GM12878 (cell line): ENCODE measurements around the gene TNFRSF1B. TPM values are rescaled to one million over a fixed set of nuclear protein-coding genes. Genes with fewer than 3 reads are reported as not detected.

Source experiments
- ATAC-seq: fragments of 200-7000 bp; cut with Tn5 transposase; 3 replicates; pipeline ENCODE4 v1.9.1; 2020; ENCODE audit warnings: mild to moderate bottlenecking, moderate library complexity
- BruUV-seq: library from RNA; stranded (reverse); fragments of 400-500 nt; replicated peaks from 2 replicates; lab custom pipeline; 2021; lab: Mats Ljungman, UMichigan
- CTCF ChIA-PET: fragments of 300-600 bp; sonication (Branson Sonifier 250); formaldehyde crosslinking; extraction: SDS; loops from one replicate; lab custom pipeline; 2021; ENCODE audit warnings: inconsistent platforms; lab: Yijun Ruan, JAX
- POLR2A ChIA-PET: fragments of 350-600 bp; formaldehyde crosslinking; extraction: SDS; loops from one replicate; lab custom pipeline; 2021; ENCODE audit warnings: inconsistent platforms; lab: Charles Lee
- RAD21 ChIA-PET: fragments of 300-600 bp; sonication (Branson Sonifier 250); formaldehyde crosslinking; loops from one replicate; lab custom pipeline; 2023; ENCODE audit warnings: antibody characterized with exemption; ENCODE audit not compliant: unreplicated experiment; lab: Charles Lee
- SMC1A ChIA-PET: fragments of 300-600 bp; sonication (Branson Sonifier 250); formaldehyde crosslinking; loops from one replicate; lab custom pipeline; 2023; ENCODE audit not compliant: unreplicated experiment, uncharacterized antibody; lab: Charles Lee
- DNase-seq: peaks from one replicate; pipeline ENCODE4 v3.0.0-alpha.2; 2011; ENCODE audit warnings: low read depth, low spot score
- FAIRE-seq: peaks from 3 replicates; lab custom pipeline; 2011; peaks lifted over from hg19 to GRCh38; lab: Jason Lieb, UNC
- H2AFZ ChIP-seq: 2 replicates; pipeline ENCODE4 v1.6.0; 2011; ENCODE audit warnings: low read depth, low read length, control low read depth; ENCODE audit not compliant: control insufficient read depth
- H3K27ac ChIP-seq: 2 replicates; pipeline ENCODE4 v1.5.1; 2011; ENCODE audit warnings: control low read depth; ENCODE audit not compliant: control insufficient read depth, insufficient read depth
- H3K27me3 ChIP-seq, 2 experiments: replicated peaks in 1 of 2; 2 replicates each; pipeline versions ENCODE4 v1.6.0 to v1.6.1; 2011; ENCODE audit warnings: low read length in 1 of 2; ENCODE audit not compliant: control insufficient read depth in 2 of 2, insufficient read depth in 2 of 2
- H3K36me3 ChIP-seq, 2 experiments: 2 replicates each; pipeline ENCODE4 v1.5.1; 2011; ENCODE audit warnings: low read length in 1 of 2; ENCODE audit not compliant: control insufficient read depth in 2 of 2, insufficient read depth in 2 of 2
- H3K4me1 ChIP-seq: 2 replicates; pipeline ENCODE4 v1.6.1; 2011; ENCODE audit warnings: mild to moderate bottlenecking, low read length, moderate library complexity, mixed read lengths; ENCODE audit not compliant: control insufficient read depth, insufficient read depth
- H3K4me2 ChIP-seq: 2 replicates; pipeline ENCODE4 v1.6.0; 2011; ENCODE audit warnings: control low read depth; ENCODE audit not compliant: control insufficient read depth, insufficient read depth
- H3K4me3 ChIP-seq: fragments of 200-600 bp; sonication (generic); 2 replicates; pipeline ENCODE4 v1.5.1; 2016
- H3K79me2 ChIP-seq: 2 replicates; pipeline ENCODE4 v1.6.0; 2011; ENCODE audit warnings: low read length; ENCODE audit not compliant: control insufficient read depth, insufficient read depth
- H3K9ac ChIP-seq: 2 replicates; pipeline ENCODE4 v1.8.0; 2011; ENCODE audit warnings: low read length, control low read depth, mixed read lengths; ENCODE audit not compliant: control insufficient read depth, insufficient read depth
- H3K9me3 ChIP-seq: replicated peaks from 3 replicates; pipeline ENCODE4 v1.5.1; 2011; ENCODE audit warnings: mild to moderate bottlenecking, low read length; ENCODE audit not compliant: control insufficient read depth, insufficient read depth
- H4K20me1 ChIP-seq: 2 replicates; pipeline ENCODE4 v1.6.0; 2011; ENCODE audit not compliant: control insufficient read depth, insufficient read depth
- BHLHE40 ChIP-seq, 2 experiments: fragments of 450-650 bp in 1 of 2; IDR thresholded peaks; 2 replicates each; pipeline ENCODE4 v1.6.1; 2011 to 2017; ENCODE audit warnings: low read depth in 2 of 2, borderline replicate concordance in 1 of 2, improper control_type of control experiment in 1 of 2, low read length in 1 of 2, mild to moderate bottlenecking in 1 of 2
- CEBPB ChIP-seq, 2 experiments: fragments of 150-350 bp in 1 of 2; IDR thresholded peaks; 2 replicates each; pipeline ENCODE4 v1.6.1; 2012 to 2014; ENCODE audit warnings: low read depth in 2 of 2, low read length in 2 of 2, borderline replicate concordance in 1 of 2, inconsistent platforms in 1 of 2
- DPF2 ChIP-seq: fragments of 450-650 bp; IDR thresholded peaks from 2 replicates; pipeline ENCODE4 v1.6.1; 2017; ENCODE audit warnings: mild to moderate bottlenecking
- EP300 ChIP-seq, 2 experiments: fragments of 150-350 bp in 1 of 2; IDR thresholded peaks; 2 replicates each; pipeline ENCODE4 v1.6.1; 2011 to 2012; ENCODE audit warnings: low read depth in 2 of 2, low read length in 2 of 2, borderline replicate concordance in 1 of 2, improper control_type of control experiment in 1 of 2, inconsistent platforms in 1 of 2; ENCODE audit not compliant: control insufficient read depth in 1 of 2
- HDAC6 ChIP-seq: fragments of 200-600 bp; sonication (generic); IDR thresholded peaks from one replicate; pipeline ENCODE4 v1.8.0; 2017; ENCODE audit warnings: antibody characterized with exemption; ENCODE audit not compliant: unreplicated experiment
- NR2C2 ChIP-seq: IDR thresholded peaks from 2 replicates; pipeline ENCODE4 v1.6.1; 2011; ENCODE audit warnings: borderline replicate concordance, low read depth; ENCODE audit not compliant: control insufficient read depth, insufficient read length
- POLR2A ChIP-seq: IDR thresholded peaks from 2 replicates; pipeline ENCODE4 v1.6.1; 2011; ENCODE audit warnings: low read depth, mild to moderate bottlenecking, low read length
- SMC3 ChIP-seq: IDR thresholded peaks from 2 replicates; pipeline ENCODE4 v1.6.1; 2011; ENCODE audit warnings: low read length, improper control_type of control experiment, borderline replicate concordance
- YY1 ChIP-seq: IDR thresholded peaks from 2 replicates; pipeline ENCODE4 v1.6.1; 2011; ENCODE audit warnings: low read depth, mild to moderate bottlenecking, low read length
- ZNF622 ChIP-seq: fragments of 450-650 bp; IDR thresholded peaks from 2 replicates; pipeline ENCODE4 v1.6.1; 2017; ENCODE audit warnings: mild to moderate bottlenecking, inconsistent platforms
- WGBS: methylation state at CpG from one replicate; pipeline ENCODE4 v1.1.6; 2016; ENCODE audit warnings: low lambda C conversion rate; ENCODE audit not compliant: insufficient replicate concordance, insufficient coverage; ENCODE audit errors: missing lambda C conversion rate; 5-methylcytosine and 5-hydroxymethylcytosine counted together
- in situ Hi-C: fragments of 300-500 bp; cut with MboI; formaldehyde crosslinking; loops from 9 replicates; pipeline ENCODE4 v1.14.3; 2018; ENCODE audit warnings: mixed read lengths
- intact Hi-C: fragments of 100-400 bp; cut with micrococcal nuclease; formaldehyde crosslinking; loops from one replicate; pipeline ENCODE4 v1.14.2; 2022; ENCODE audit not compliant: unreplicated experiment
- polyA plus RNA-seq, 11 experiments: library from polyadenylated mRNA; depleted of rRNA in 4 of 11; unstranded in 6 of 11; stranded (reverse) in 5 of 11; fragments of >200 nt; fragmentation: Nextera tagmentation in 4 of 11; fragmentation: Illumina TruSeq in 1 of 11; extraction: Ambion mirVana in 4 of 11; extraction: Trizol in 1 of 11; gene quantifications; 1 replicate in 1 of 11; 2 replicates in 10 of 11; pipeline versions ENCODE4 v1.2.1 to v1.2.3, GENCODE V29; 2011 to 2016; ENCODE audit warnings: inconsistent platforms in 2 of 11, missing spikeins in 2 of 11, low read depth in 1 of 11
- total RNA-seq, 4 experiments: library from RNA; depleted of rRNA in 3 of 4; stranded (reverse); fragments of >200 nt in 3 of 4; fragmentation: Illumina TruSeq in 1 of 4; extraction: Trizol in 1 of 4; gene quantifications; 2 replicates each; pipeline versions ENCODE4 v1.2.1 to v1.2.3, GENCODE V29; 2013 to 2021
- TF ChIP-seq, protein P1 (sequence below): IDR thresholded peaks from 2 replicates; pipeline ENCODE4 v1.6.1; 2012; ENCODE audit warnings: low read depth, low read length, improper control_type of control experiment
- TF ChIP-seq, protein P2 (sequence below): IDR thresholded peaks from 2 replicates; pipeline ENCODE4 v1.6.1; 2011; ENCODE audit warnings: low read depth, low read length, improper control_type of control experiment, borderline replicate concordance
- TF ChIP-seq, protein P3 (sequence below): fragments of 450-650 bp; IDR thresholded peaks from 2 replicates; pipeline ENCODE4 v1.6.1; 2017; ENCODE audit warnings: mild to moderate bottlenecking, low read depth, inconsistent platforms; ENCODE audit not compliant: poor library complexity, severe bottlenecking

The TNFRSF1B gene
- total and polyA plus RNA-seq, 10 of the 15 experiments (the other 5 are each of a cell fraction or from before 2014, with no cell fraction given), result 10.1 to 87.2 (median 37.3) TPM

DNA sequence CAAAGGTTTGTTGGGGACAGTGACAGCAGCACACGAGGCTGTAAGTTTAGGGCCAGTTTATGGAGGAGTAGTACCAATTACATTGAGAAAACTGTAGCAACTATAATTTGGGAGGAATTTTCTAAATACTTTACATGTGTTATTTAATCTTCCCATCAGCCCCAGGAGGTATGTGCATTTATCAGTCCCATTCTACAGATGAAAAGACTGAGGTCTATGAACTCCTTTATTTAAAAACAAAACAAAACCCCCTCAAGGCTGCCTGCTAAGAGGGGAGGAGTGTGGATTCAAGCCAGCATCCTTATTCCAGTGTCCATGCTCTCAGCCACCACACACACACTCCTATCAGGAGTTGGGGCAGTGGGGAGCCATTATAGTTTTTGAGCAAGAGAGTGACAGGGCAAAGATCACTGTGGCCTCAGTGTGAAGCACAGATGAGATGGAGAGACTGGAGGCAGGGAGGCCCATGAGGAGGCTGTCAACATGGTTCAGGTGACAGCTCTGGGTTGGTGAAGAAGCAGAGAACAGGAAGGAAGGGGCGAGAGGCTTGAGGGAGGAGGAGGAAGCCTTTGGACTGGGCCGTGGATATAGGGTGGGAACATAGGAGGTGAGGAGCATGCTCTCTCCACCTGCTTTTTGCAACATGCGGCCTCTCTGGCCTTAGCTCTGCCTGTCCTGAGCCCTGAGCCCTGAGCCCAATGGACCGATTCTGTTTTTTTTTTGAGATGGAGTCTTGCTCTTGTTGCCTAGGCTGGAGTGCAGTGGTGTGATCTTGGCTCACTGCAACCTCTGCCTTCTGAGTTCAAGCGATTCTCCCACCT lies 9.7 kb downstream of the TNFRSF1B start (continued):
- TF ChIP-seq POLR2A, result no peak
- TF ChIP-seq ZNF622, result no peak

DNA sequence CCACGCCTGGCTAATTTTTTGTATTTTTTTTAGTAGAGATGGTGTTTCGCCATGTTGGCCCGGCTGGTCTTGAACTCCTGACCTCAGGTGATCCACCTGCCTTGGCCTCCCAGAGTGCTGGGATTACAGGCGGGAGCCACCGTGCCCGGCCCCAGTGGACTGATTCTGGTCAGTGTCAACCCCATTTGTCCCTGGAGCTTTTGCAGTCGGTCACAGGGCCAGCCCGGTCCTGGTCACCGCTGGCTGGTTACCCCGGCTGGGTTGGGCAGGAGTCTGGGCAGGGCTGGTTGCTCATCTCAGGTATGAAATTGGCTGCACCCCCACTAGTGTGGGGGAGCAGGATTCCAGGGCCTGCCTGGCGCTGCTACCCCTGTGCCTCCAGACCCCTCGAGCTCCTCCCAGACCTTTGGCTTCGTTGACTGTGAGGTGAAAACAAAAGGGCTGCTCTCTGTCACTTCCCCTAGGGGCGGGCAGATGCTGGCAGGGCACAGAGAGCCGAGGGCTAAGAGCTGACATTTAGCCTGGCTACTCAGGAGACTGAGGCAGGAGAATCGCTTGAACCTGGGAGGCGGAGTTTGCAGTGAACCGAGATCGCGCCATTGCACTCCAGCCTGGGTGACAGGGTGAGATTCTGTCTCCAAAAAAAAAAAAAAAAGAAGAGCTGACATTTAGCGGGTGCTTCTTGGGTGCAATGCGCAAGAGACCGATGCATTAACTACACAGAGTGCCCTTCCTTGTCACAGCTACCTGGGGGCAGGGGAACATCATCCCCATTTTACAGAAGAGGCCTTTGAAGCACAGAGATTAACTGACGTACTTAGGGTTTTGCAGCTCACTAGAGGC lies 10.6 kb downstream of the TNFRSF1B start:
- Histone ChIP-seq H4K20me1 (peaks cover 9% of the 10 kb centered on the region; the same call in 1 of the 2 replicates), H3K79me2 (peaks cover 63% of the 10 kb centered on the region), H3K36me3 (peaks cover 12 to 15% of the 10 kb centered on the region in 2 experiments), H3K4me2 (no peak overlapping the region), H3K4me1 (peaks cover 52% of the 10 kb centered on the region), H3K9me3 (no peaks in the 10 kb centered on the region), H3K27ac (no peak overlapping the region), H3K4me3 (no peak overlapping the region), H3K9ac (no peak overlapping the region), H3K27me3 (no peaks in the 10 kb centered on the region), H2AFZ (no peak overlapping the region)
- RAD21 ChIA-PET, result interaction anchor here (0.6 to 1.0 kb wide), 2 partner anchors 18 to 20 kb away, joined by 3 read pairs; no protein-coding TSS in a partner anchor
- 96% methylated on average over 21 of the region's 24 CpGs for WGBS
- no peak for FAIRE-seq
- POLR2A ChIA-PET, result interaction anchor here (0.6 to 0.8 kb wide), 3 partner anchors 10 to 17 kb away, joined by 3 to 4 read pairs (median 4); no protein-coding TSS in a partner anchor
- SMC1A ChIA-PET, result interaction anchor here (0.7 to 20.8 kb wide), 4 partner anchors 9 to 52 kb away, joined by 3 to 347 read pairs (median 4); no protein-coding TSS in a partner anchor
- in situ Hi-C loops, result no loop called here
- TF ChIP-seq BHLHE40 (IDR thresholded peaks at IDR 0.05; ENCODE audit: borderline replicate concordance in 1 of 2, low read depth in 2 of 2, low read length in 1 of 2) (no peak), HDAC6 (no peak), DPF2 (no peak), NR2C2 (no peak), SMC3 (no peak), EP300 (IDR thresholded peaks at IDR 0.05; ENCODE audit: borderline replicate concordance in 1 of 2, control insufficient read depth in 1 of 2, low read depth in 2 of 2, low read length in 2 of 2) (no peak), CEBPB (IDR thresholded peaks at IDR 0.05; ENCODE audit: borderline replicate concordance in 1 of 2, low read depth in 2 of 2, low read length in 2 of 2) (no peak), YY1 (no peak)
- TF ChIP-seq, protein P1, sequence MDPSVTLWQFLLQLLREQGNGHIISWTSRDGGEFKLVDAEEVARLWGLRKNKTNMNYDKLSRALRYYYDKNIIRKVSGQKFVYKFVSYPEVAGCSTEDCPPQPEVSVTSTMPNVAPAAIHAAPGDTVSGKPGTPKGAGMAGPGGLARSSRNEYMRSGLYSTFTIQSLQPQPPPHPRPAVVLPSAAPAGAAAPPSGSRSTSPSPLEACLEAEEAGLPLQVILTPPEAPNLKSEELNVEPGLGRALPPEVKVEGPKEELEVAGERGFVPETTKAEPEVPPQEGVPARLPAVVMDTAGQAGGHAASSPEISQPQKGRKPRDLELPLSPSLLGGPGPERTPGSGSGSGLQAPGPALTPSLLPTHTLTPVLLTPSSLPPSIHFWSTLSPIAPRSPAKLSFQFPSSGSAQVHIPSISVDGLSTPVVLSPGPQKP, result no peak
- TF ChIP-seq, protein P2, sequence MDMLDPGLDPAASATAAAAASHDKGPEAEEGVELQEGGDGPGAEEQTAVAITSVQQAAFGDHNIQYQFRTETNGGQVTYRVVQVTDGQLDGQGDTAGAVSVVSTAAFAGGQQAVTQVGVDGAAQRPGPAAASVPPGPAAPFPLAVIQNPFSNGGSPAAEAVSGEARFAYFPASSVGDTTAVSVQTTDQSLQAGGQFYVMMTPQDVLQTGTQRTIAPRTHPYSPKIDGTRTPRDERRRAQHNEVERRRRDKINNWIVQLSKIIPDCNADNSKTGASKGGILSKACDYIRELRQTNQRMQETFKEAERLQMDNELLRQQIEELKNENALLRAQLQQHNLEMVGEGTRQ, result no peak
- TF ChIP-seq, protein P3, sequence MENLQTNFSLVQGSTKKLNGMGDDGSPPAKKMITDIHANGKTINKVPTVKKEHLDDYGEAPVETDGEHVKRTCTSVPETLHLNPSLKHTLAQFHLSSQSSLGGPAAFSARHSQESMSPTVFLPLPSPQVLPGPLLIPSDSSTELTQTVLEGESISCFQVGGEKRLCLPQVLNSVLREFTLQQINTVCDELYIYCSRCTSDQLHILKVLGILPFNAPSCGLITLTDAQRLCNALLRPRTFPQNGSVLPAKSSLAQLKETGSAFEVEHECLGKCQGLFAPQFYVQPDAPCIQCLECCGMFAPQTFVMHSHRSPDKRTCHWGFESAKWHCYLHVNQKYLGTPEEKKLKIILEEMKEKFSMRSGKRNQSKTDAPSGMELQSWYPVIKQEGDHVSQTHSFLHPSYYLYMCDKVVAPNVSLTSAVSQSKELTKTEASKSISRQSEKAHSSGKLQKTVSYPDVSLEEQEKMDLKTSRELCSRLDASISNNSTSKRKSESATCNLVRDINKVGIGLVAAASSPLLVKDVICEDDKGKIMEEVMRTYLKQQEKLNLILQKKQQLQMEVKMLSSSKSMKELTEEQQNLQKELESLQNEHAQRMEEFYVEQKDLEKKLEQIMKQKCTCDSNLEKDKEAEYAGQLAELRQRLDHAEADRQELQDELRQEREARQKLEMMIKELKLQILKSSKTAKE, result no peak
- no peak for ATAC-seq
- intact Hi-C loops, result no loop called here
- CTCF ChIA-PET, result interaction anchor here (0.6 to 3.4 kb wide), 5 partner anchors 8 to 63 kb away, joined by 3 to 15 read pairs (median 4); no protein-coding TSS in a partner anchor
- no TSS peak for BruUV-seq
- DNase-seq, result no peak
